ENCODE data around the gene ZW10.
A peak's percentile ranks its signal among the peaks of the same experiment; 100 is the strongest.

ZW10 gene, protein sequence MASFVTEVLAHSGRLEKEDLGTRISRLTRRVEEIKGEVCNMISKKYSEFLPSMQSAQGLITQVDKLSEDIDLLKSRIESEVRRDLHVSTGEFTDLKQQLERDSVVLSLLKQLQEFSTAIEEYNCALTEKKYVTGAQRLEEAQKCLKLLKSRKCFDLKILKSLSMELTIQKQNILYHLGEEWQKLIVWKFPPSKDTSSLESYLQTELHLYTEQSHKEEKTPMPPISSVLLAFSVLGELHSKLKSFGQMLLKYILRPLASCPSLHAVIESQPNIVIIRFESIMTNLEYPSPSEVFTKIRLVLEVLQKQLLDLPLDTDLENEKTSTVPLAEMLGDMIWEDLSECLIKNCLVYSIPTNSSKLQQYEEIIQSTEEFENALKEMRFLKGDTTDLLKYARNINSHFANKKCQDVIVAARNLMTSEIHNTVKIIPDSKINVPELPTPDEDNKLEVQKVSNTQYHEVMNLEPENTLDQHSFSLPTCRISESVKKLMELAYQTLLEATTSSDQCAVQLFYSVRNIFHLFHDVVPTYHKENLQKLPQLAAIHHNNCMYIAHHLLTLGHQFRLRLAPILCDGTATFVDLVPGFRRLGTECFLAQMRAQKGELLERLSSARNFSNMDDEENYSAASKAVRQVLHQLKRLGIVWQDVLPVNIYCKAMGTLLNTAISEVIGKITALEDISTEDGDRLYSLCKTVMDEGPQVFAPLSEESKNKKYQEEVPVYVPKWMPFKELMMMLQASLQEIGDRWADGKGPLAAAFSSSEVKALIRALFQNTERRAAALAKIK

DNA sequence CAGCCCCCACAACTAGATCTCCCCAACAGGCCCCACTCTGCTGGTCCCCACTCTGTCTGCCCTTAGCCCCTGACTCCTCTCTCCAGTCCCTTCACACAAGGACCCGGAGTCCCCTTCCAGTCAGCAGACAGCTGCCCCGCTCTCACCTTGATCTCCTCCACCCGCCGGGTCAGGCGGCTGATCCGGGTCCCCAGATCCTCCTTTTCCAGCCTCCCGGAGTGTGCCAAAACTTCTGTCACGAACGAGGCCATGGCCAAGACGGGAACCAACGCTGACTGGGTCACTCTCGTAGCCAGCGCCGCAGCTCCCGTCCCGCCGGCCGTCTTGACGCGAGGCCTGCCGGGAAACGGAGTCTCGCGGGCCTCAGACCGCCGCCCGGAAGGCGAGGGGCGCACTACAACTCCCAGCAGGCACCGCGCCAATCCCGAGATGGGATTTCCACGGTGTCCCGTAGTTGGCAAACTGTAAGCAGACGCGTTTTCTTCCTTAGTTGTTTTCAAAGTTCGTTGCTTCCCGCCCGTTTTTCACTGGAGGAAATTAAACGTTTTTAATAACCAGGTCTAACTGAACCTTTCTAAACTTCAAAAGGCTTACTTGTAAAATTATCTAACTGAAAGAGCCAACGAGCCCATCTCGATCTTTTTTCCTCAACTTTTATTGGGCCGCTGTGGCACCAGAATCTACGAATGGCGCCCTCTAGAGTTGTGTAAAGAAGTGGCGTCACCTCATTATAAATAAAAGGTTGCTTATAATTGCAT, at the start of gene ZW10:
ZW10 (minus strand) TSS at position 277 of the 758 bp plus-strand sequence; CDS start at position 251, 26 bp downstream.
- DNase-seq (ENCODE audit: extremely low read depth, low read depth) = peak; percentile 91
- TF ChIP-seq, protein P1, sequence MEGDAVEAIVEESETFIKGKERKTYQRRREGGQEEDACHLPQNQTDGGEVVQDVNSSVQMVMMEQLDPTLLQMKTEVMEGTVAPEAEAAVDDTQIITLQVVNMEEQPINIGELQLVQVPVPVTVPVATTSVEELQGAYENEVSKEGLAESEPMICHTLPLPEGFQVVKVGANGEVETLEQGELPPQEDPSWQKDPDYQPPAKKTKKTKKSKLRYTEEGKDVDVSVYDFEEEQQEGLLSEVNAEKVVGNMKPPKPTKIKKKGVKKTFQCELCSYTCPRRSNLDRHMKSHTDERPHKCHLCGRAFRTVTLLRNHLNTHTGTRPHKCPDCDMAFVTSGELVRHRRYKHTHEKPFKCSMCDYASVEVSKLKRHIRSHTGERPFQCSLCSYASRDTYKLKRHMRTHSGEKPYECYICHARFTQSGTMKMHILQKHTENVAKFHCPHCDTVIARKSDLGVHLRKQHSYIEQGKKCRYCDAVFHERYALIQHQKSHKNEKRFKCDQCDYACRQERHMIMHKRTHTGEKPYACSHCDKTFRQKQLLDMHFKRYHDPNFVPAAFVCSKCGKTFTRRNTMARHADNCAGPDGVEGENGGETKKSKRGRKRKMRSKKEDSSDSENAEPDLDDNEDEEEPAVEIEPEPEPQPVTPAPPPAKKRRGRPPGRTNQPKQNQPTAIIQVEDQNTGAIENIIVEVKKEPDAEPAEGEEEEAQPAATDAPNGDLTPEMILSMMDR (IDR thresholded peaks at IDR 0.05; ENCODE audit: low read depth, low read length, missing control alignments) = peak; percentile 78

DNA sequence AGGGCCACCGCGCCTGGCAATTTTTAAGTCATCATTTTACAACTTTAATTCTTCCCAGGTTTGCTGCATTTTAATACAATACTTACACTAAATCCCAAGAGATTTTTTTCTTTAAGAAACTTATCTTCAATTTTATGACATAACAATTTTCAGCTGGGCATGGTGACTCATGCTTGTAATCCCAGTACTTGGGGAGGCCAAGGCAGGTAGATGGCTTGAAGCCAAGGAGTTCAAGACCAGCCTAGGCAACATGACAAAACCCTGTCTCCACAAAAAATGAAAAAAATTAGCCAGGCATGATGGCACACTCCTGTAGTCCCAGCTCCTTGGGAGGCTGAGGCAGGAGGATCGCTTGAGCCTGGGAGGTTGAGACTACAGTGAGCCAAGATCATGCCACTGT, 44.9 kb upstream of the ZW10 start:
- TF ChIP-seq, protein P1 (IDR thresholded peaks at IDR 0.05; ENCODE audit: low read depth, low read length, missing control alignments) = no peak
- H3K4me3 ChIP-seq (replicated peaks; ENCODE audit: low read depth, low read length) = no peak overlapping the region
- no peak for DNase-seq (ENCODE audit: extremely low read depth, low read depth)

More for the DNA sequence above, at the start of gene ZW10:
- peak within 1 kb of the TSS; percentile 96 for H3K4me3 ChIP-seq (replicated peaks; ENCODE audit: low read depth, low read length)

DNA sequence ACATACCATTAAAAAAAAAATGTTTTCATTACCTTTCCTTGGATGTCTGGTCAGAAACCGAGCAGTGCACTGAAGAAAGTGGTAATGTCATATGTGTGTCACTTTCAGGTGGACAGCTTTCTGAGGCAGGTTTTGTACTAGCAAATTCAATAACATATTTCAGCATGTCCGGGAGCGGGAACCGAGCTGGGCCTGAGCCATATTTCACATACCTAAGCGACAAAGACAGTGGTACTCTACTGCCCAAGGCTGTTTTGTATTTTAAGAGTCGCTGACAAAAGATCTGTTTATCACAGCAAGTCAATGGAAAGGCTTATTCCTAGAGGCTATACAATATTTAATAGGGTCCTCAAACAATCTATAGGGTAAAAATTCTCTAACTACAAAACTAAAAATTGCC, 44.1 kb upstream of the ZW10 start:
- H3K4me3 ChIP-seq (replicated peaks; ENCODE audit: low read depth, low read length) = no peak overlapping the region
- TF ChIP-seq, protein P1 (IDR thresholded peaks at IDR 0.05; ENCODE audit: low read depth, low read length, missing control alignments) = no peak
- DNase-seq (ENCODE audit: extremely low read depth, low read depth) = no peak

DNA sequence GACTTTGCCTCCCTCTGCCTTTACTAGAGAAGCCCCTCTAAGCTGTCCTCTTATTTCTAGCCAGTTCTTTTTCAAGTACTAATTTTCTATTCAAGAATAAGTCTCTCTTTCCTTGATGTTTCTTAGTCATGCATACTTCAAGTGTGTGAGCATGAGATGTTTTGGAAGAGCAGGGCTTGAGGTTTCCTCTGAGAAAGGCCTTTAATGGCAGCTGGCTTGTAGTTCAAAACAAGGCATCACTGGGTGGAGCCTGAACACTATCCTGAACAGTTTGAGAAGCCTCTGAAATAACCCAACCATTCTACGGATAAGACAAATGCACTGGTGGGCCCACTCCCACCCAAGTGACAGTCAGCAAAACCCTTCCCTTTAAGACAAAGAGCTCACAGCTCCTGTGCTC, 43.7 kb upstream of the ZW10 start:
- H3K4me3 ChIP-seq (replicated peaks; ENCODE audit: low read depth, low read length) = no peak overlapping the region
- no peak for DNase-seq (ENCODE audit: extremely low read depth, low read depth)
- TF ChIP-seq, protein P1 (IDR thresholded peaks at IDR 0.05; ENCODE audit: low read depth, low read length, missing control alignments) = no peak

DNA sequence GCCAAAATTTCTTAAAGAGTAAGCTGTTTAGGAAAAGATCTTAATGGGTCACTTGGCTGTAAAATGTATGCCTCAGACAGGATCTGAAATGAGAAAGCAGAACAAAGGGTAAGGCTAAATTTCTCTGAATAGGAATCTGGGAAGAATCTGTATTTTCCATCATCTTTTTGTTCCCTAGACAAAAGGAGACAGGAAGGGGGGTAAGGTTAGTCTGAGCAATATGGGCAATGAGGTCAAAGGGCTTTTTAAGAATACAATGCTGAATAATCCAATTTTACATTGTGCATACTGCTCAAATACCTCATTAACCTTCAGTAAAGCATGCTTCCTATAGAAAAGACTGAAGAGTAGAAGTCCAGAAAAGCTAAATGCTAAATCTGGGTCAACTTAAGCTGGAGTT, 40.7 kb upstream of the ZW10 start:
- DNase-seq (ENCODE audit: extremely low read depth, low read depth) = no peak
- TF ChIP-seq, protein P1 (IDR thresholded peaks at IDR 0.05; ENCODE audit: low read depth, low read length, missing control alignments) = no peak
- no peak overlapping the region for H3K4me3 ChIP-seq (replicated peaks; ENCODE audit: low read depth, low read length)

DNA sequence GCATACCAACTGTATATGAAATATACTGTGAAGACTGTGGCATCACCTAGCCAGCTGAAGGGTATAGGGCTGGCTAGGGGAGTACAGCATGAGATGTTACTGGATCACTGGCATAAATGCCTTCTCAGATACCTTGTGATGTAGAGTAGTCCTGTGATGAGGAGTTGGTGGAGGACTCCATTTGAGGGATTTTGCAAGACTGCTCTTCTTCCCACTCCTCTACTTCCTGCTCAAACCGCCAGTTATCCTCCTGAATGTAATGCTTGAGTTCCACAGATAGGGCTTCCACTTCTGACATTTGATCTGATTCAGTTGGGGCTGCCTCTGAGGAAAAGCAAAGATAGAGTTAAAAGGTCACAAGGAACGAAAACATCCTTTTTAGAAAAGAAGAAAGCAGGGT, 35.4 kb upstream of the ZW10 start:
- TF ChIP-seq, protein P1 (IDR thresholded peaks at IDR 0.05; ENCODE audit: low read depth, low read length, missing control alignments) = no peak
- H3K4me3 ChIP-seq (replicated peaks; ENCODE audit: low read depth, low read length) = no peak overlapping the region
- no peak for DNase-seq (ENCODE audit: extremely low read depth, low read depth)
